Thoracic aorta (tissue), 2 donors: ENCODE measurements around the gene PLA2R1. TPM values are rescaled to one million over a fixed set of nuclear protein-coding genes. Genes with fewer than 3 reads are reported as not detected.

ENCODE experiments used
- ATAC-seq: fragments of 150-250 bp; one replicate; pipeline ENCODE4 v1.8.0; 2017; ENCODE audit warnings: low read depth; ENCODE audit not compliant: insufficient number of reproducible peaks, low FRiP score
- DNase-seq: peaks from one replicate; pipeline ENCODE4 v3.0.0-alpha.2; 2020; ENCODE audit warnings: low spot score
- H3K27ac ChIP-seq, 2 donors: fragments of 200-600 bp; sonication (generic); 1 replicate in 1 of 2; 2 replicates in 1 of 2; pipeline ENCODE4 v1.5.1; 2016; ENCODE audit warnings: mild to moderate bottlenecking in 2 of 2, moderate library complexity in 2 of 2
- H3K27me3 ChIP-seq: fragments of 200-600 bp; sonication (generic); replicated peaks from 2 replicates; pipeline ENCODE4 v1.6.0; 2016; ENCODE audit warnings: mild to moderate bottlenecking; ENCODE audit not compliant: insufficient read depth
- H3K36me3 ChIP-seq: fragments of 200-600 bp; sonication (generic); one replicate; pipeline ENCODE4 v1.5.1; 2016
- H3K4me1 ChIP-seq, 2 donors: fragments of 200-600 bp; sonication (generic); 1 replicate in 1 of 2; 2 replicates in 1 of 2; pipeline versions ENCODE4 v1.5.1 to v1.6.0; 2016; ENCODE audit warnings: low read depth in 2 of 2, mild to moderate bottlenecking in 1 of 2; ENCODE audit not compliant: control insufficient read depth in 1 of 2
- H3K4me3 ChIP-seq: fragments of 200-600 bp; sonication (generic); 2 replicates; pipeline ENCODE4 v1.5.1; 2016; ENCODE audit warnings: mild to moderate bottlenecking
- H3K9me3 ChIP-seq: fragments of 200-600 bp; sonication (generic); 2 replicates; pipeline ENCODE4 v1.5.1; 2016
- CTCF ChIP-seq: fragments of 200-600 bp; sonication (generic); IDR thresholded peaks from one replicate; pipeline ENCODE4 v1.5.1; 2019; ENCODE audit warnings: antibody characterized with exemption
- total RNA-seq, 2 donors: library from RNA; depleted of rRNA; stranded (reverse); fragments of >200 nt; gene quantifications; one replicate each; pipeline versions ENCODE4 v1.1.0 to v1.2.3, GENCODE V29; 2016

PLA2R1 gene
- total RNA-seq, 2 donors from 2014 or later = 28.3 to 28.7 TPM

- no peak for TF ChIP-seq CTCF
- H3K4me3 ChIP-seq = no peak overlapping the region
- no peaks in the 10 kb centered on the region for H3K27me3 ChIP-seq
- DNase-seq (no peak), ATAC-seq (no peak)
- H3K36me3 ChIP-seq = no peaks in the 10 kb centered on the region
- peaks cover 12 to 19% of the 10 kb centered on the region in 2 donors for H3K4me1 ChIP-seq
- no peak overlapping the region for H3K27ac ChIP-seq
- H3K9me3 ChIP-seq = no peaks in the 10 kb centered on the region
Measured at GRCh38 chr2:160063879-160064612, 1.6 kb upstream of the PLA2R1 start.

- no peaks in the 10 kb centered on the region for H3K27me3 ChIP-seq
- no peaks in the 10 kb centered on the region for H3K9me3 ChIP-seq
- peak overlapping the region; percentile 92 for H3K4me3 ChIP-seq
- TF ChIP-seq CTCF = no peak
- DNase-seq = no peak
- H3K27ac ChIP-seq = peak overlapping the region; percentile 57 to 58
- H3K4me1 ChIP-seq = peaks cover 12 to 19% of the 10 kb centered on the region in 2 donors
- H3K36me3 ChIP-seq = no peaks in the 10 kb centered on the region
- no peak for ATAC-seq
Measured at GRCh38 chr2:160063271-160063670, 856 bp upstream of the PLA2R1 start.

GRCh38 chr2:160061944-160062291, 497 bp downstream of the PLA2R1 start:
- Histone ChIP-seq H3K27ac (peak overlapping the region; percentile 57 to 58), H3K4me3 (peak overlapping the region; percentile 92), H3K36me3 (no peaks in the 10 kb centered on the region), H3K27me3 (no peaks in the 10 kb centered on the region), H3K4me1 (peaks cover 12 to 19% of the 10 kb centered on the region in 2 donors), H3K9me3 (no peaks in the 10 kb centered on the region)
- DNase-seq = no peak
- no peak for TF ChIP-seq CTCF
- no peak for ATAC-seq

- peaks cover 12 to 19% of the 10 kb centered on the region in 2 donors for H3K4me1 ChIP-seq
- H3K27ac ChIP-seq = no peak overlapping the region
- peak overlapping the region; percentile 92 for H3K4me3 ChIP-seq
- no peak for TF ChIP-seq CTCF
- H3K36me3 ChIP-seq = no peaks in the 10 kb centered on the region
- no peaks in the 10 kb centered on the region for H3K9me3 ChIP-seq
- DNase-seq = no peak
- ATAC-seq = no peak
- no peaks in the 10 kb centered on the region for H3K27me3 ChIP-seq
Measured at GRCh38 chr2:160061533-160061932, 882 bp downstream of the PLA2R1 start.

- no peak overlapping the region for H3K4me3 ChIP-seq
- no peaks in the 10 kb centered on the region for H3K9me3 ChIP-seq
- ATAC-seq (no peak), DNase-seq (no peak)
- no peaks in the 10 kb centered on the region for H3K27me3 ChIP-seq
- H3K36me3 ChIP-seq = no peaks in the 10 kb centered on the region
- H3K27ac ChIP-seq = no peak overlapping the region
- TF ChIP-seq CTCF = no peak
- peaks cover 12 to 30% of the 10 kb centered on the region in 2 donors for H3K4me1 ChIP-seq
Measured at GRCh38 chr2:160060297-160060696, 2.1 kb downstream of the PLA2R1 start.
